Skeletal muscle tissue (tissue), 4 donors: ENCODE measurements around the gene ADAMTS3. TPM values are rescaled to one million over a fixed set of nuclear protein-coding genes. Genes with fewer than 3 reads are reported as not detected.

ENCODE experiments used
- H3K27ac ChIP-seq: one replicate; pipeline ENCODE4 v1.7.0; 2013; ENCODE audit warnings: mild to moderate bottlenecking, low read depth, low read length, inconsistent platforms
- H3K27me3 ChIP-seq, 3 donors: one replicate each; pipeline ENCODE4 v1.7.0; 2013; ENCODE audit warnings: low read length in 3 of 3; ENCODE audit not compliant: control insufficient read depth in 3 of 3, insufficient read depth in 3 of 3
- H3K36me3 ChIP-seq, 3 donors: one replicate each; pipeline ENCODE4 v1.7.0; 2013; ENCODE audit warnings: low read length in 3 of 3; ENCODE audit not compliant: control insufficient read depth in 3 of 3, insufficient read depth in 3 of 3
- H3K4me1 ChIP-seq, 3 donors: one replicate each; pipeline ENCODE4 v1.7.0; 2013; ENCODE audit warnings: low read length in 3 of 3, mild to moderate bottlenecking in 3 of 3; ENCODE audit not compliant: control insufficient read depth in 3 of 3, insufficient read depth in 3 of 3
- H3K4me3 ChIP-seq, 3 donors: one replicate each; pipeline ENCODE4 v1.7.0; 2013; ENCODE audit warnings: low read length in 3 of 3
- H3K9ac ChIP-seq, 3 donors: one replicate each; pipeline ENCODE4 v1.7.0; 2013; ENCODE audit warnings: low read length in 3 of 3, mild to moderate bottlenecking in 3 of 3, moderate library complexity in 2 of 3, low read depth in 1 of 3
- H3K9me3 ChIP-seq, 3 donors: one replicate each; pipeline ENCODE4 v1.7.0; 2013; ENCODE audit warnings: low read length in 3 of 3; ENCODE audit not compliant: control insufficient read depth in 3 of 3
- total RNA-seq: library from RNA; depleted of rRNA; stranded (reverse); fragments of >200 nt; gene quantifications from one replicate; pipeline ENCODE4 v1.2.3, GENCODE V29; 2014
- donor health status: Osteomylitis.

Gene ADAMTS3
- total RNA-seq, 1 donor from 2014 or later = 2.1 TPM

DNA sequence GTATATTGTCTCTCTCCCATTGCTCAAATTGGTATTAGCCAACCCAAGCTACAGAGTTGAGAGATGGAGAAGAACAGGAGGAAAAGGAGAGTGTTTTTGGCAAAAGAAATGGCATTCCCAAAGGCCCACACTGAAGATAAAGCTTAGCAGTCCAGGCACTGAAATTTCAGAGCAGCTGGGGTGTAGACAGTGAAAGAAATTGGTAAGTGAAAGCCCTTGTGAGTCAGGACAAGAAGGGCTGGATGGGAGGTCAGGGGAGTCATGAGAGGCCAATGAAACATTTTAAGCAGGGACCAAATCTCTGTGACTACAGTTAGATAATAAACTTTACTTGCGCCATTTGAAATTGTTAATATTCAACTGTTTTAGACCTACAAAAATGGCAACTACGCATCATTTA, 177.7 kb downstream of the ADAMTS3 start:
- H3K27me3 ChIP-seq = no peaks in the 10 kb centered on the region
- no peak overlapping the region for H3K4me3 ChIP-seq
- H3K4me1 ChIP-seq = no peaks in the 10 kb centered on the region
- H3K36me3 ChIP-seq = no peaks in the 10 kb centered on the region
- H3K27ac ChIP-seq = no peak overlapping the region
- H3K9me3 ChIP-seq = no peaks in the 10 kb centered on the region
- H3K9ac ChIP-seq = no peak overlapping the region

DNA sequence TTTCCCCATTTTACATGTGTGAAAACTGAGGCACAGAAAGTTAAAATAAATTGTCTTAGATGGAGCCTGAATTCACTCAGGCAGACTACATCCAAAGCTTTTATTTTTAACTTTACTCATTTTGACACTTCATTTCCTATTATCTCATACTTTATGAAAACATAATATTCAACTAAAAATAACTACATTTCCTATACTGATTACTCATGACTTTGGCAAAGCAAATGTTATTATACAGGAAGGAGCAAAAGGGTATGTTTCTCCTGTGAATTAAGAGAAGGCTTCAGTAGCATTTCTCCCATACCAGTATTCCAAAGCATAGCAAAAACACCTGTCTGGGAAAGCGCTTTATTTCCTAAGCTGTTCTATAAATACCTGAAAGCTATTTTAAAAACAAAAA, 178.6 kb downstream of the ADAMTS3 start:
- Histone ChIP-seq H3K27me3 (no peaks in the 10 kb centered on the region), H3K27ac (no peak overlapping the region), H3K36me3 (no peaks in the 10 kb centered on the region), H3K4me3 (no peak overlapping the region), H3K9ac (no peak overlapping the region), H3K4me1 (no peaks in the 10 kb centered on the region), H3K9me3 (no peaks in the 10 kb centered on the region)

- Histone ChIP-seq H3K4me1 (no peaks in the 10 kb centered on the region), H3K4me3 (no peak overlapping the region), H3K9me3 (no peaks in the 10 kb centered on the region), H3K27me3 (no peaks in the 10 kb centered on the region), H3K9ac (no peak overlapping the region), H3K27ac (no peak overlapping the region), H3K36me3 (no peaks in the 10 kb centered on the region)
Measured at GRCh38 chr4:72388521-72388920, 180.5 kb downstream of the ADAMTS3 start.

GRCh38 chr4:72387959-72388358, 181.1 kb downstream of the ADAMTS3 start:
- no peaks in the 10 kb centered on the region for H3K9me3 ChIP-seq
- no peak overlapping the region for H3K9ac ChIP-seq
- no peak overlapping the region for H3K4me3 ChIP-seq

DNA sequence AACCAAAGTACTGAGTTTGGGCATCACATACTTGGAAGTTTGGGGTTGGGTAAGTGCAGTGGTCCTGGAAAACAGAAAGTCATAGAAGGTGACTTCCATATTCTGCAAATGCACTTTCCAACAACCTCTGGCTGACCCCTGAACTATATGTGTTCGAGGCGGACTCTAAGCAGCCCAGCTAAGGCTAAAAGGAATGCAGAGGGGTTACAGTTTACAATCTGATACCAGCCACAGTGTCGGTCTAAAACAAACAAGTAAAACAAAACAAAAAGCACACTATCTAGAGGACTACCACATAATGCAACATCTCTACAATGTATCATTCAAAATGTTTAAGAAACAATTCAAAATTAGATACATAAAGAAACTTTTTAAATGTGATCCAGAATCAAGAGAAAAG, 185.6 kb downstream of the ADAMTS3 start:
- Histone ChIP-seq H3K36me3 (no peaks in the 10 kb centered on the region), H3K4me3 (no peak overlapping the region), H3K9me3 (no peaks in the 10 kb centered on the region), H3K27me3 (no peaks in the 10 kb centered on the region), H3K4me1 (no peaks in the 10 kb centered on the region), H3K27ac (no peak overlapping the region), H3K9ac (no peak overlapping the region)

More at GRCh38 chr4:72387959-72388358, 181.1 kb downstream of the ADAMTS3 start:
- Histone ChIP-seq H3K36me3 (no peaks in the 10 kb centered on the region), H3K27ac (no peak overlapping the region), H3K27me3 (no peaks in the 10 kb centered on the region), H3K4me1 (no peaks in the 10 kb centered on the region)

DNA sequence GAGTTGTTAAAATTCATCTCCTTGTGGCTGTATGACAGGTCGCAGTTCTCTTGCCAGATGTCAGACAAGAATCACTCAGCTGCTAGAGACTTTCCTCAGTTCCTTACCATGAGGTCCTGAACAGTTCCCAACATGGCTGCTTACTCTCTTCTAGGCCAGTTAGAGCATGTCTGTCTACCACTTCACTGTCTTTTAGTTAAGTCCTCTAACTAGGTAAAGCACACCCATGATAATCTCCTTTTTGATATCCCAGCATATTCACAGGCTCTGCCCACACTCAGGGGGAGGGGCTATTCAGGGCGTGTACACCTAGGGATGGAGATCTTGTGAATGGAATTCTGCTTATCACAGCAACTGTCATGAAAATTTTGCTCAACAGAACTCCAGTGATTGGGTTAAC, 190.1 kb downstream of the ADAMTS3 start:
- Histone ChIP-seq H3K4me3 (no peak overlapping the region), H3K9me3 (no peaks in the 10 kb centered on the region), H3K36me3 (no peaks in the 10 kb centered on the region), H3K27ac (no peak overlapping the region), H3K4me1 (peaks cover 0 to 3% (median 0%) of the 10 kb centered on the region in 3 donors), H3K9ac (no peak overlapping the region), H3K27me3 (no peaks in the 10 kb centered on the region)

DNA sequence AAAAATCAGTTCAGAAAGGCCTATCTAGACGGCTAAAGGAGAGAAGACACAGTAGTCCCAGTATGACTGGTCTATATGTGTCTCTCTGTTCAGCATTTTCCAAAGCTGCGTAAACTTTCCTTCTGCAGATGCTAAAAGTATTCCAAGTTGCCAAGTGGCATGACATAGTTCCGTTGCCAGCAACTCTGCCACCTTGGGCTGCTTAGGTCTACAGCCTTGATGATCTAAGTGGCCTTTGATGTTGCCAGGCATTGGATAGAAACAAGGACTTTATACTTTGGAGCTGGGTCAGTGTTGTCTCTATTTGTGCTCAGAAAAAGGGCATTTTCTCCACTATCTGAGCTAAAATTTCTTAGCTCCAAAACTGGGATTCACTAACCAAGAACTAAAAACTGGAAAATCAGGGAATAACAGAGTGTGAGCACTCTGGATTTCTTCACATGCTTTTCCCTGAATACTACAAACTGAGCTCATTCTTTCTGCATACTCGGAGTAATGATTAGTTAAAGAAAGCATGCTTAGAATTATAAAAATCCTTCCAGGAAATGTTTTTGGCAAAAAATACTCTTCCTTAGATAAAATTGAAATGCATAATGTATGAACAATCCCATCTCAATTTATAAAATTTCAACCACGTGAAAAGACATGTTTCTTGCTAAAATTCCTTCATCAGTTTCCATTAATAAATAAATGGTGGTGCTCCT, 191.4 kb downstream of the ADAMTS3 start:
- no peak overlapping the region for H3K27ac ChIP-seq
- H3K9me3 ChIP-seq = no peaks in the 10 kb centered on the region
- H3K4me1 ChIP-seq = peaks cover 0 to 3% (median 0%) of the 10 kb centered on the region in 3 donors
- no peak overlapping the region for H3K4me3 ChIP-seq
- H3K36me3 ChIP-seq = no peaks in the 10 kb centered on the region
- H3K27me3 ChIP-seq = no peaks in the 10 kb centered on the region
- no peak overlapping the region for H3K9ac ChIP-seq

GRCh38 chr4:72376901-72377300, 192.1 kb downstream of the ADAMTS3 start:
- Histone ChIP-seq H3K4me1 (peaks cover 0 to 3% (median 0%) of the 10 kb centered on the region in 3 donors), H3K9me3 (no peaks in the 10 kb centered on the region), H3K36me3 (no peaks in the 10 kb centered on the region), H3K9ac (no peak overlapping the region), H3K4me3 (no peak overlapping the region), H3K27me3 (no peaks in the 10 kb centered on the region), H3K27ac (no peak overlapping the region)

GRCh38 chr4:72375073-72375736, 193.8 kb downstream of the ADAMTS3 start:
- Histone ChIP-seq H3K4me3 (no peak overlapping the region), H3K4me1 (peaks cover 0 to 3% (median 0%) of the 10 kb centered on the region in 3 donors), H3K9me3 (no peaks in the 10 kb centered on the region), H3K27ac (no peak overlapping the region), H3K36me3 (no peaks in the 10 kb centered on the region), H3K27me3 (no peaks in the 10 kb centered on the region), H3K9ac (no peak overlapping the region)

- no peaks in the 10 kb centered on the region for H3K9me3 ChIP-seq
- no peak overlapping the region for H3K9ac ChIP-seq
- H3K4me1 ChIP-seq = peaks cover 0 to 3% (median 0%) of the 10 kb centered on the region in 3 donors
- H3K27me3 ChIP-seq = no peaks in the 10 kb centered on the region
- H3K4me3 ChIP-seq = no peak overlapping the region
- no peak overlapping the region for H3K27ac ChIP-seq
- no peaks in the 10 kb centered on the region for H3K36me3 ChIP-seq
Measured at GRCh38 chr4:72374159-72374558, 194.9 kb downstream of the ADAMTS3 start.
